Hepatocyte (in vitro differentiated cells): ENCODE data around the gene KCNJ5.

Source experiments
- EZH2phosphoT487 ChIP-seq: fragments of 200-600 bp; sonication (generic); IDR thresholded peaks from one replicate; pipeline ENCODE4 v1.6.1; 2018; ENCODE audit warnings: antibody characterized with exemption, mild to moderate bottlenecking, low read depth, moderate library complexity; ENCODE audit not compliant: unreplicated experiment, severe bottlenecking
- TF ChIP-seq, protein P1 (sequence below): fragments of 200-600 bp; sonication (generic); IDR thresholded peaks from 2 replicates; pipeline ENCODE4 v1.5.1; 2016; ENCODE audit warnings: antibody characterized with exemption, mild to moderate bottlenecking; ENCODE audit not compliant: poor library complexity

DNA sequence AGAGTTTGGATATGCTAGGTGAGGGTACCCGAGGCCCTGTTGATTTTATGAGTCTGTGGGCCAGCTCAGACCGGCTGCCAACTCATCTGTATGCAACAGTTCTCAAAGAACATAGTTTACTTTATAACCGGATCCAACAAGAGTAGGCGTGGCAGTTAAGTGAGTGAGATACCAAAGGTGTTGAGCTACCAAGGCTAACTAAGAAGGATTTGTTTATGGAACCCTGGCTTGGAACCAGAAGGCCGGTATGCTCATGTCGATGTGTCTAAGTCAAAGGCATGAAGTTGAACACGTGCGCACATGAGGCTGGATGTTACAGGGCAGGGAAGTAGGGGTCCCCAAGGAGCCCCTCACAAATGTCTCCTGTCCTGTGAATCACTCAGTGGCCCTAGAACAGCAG is 23.9 kb upstream of the KCNJ5 start, which contains the start of gene KCNJ1:
- TF ChIP-seq, protein P1, sequence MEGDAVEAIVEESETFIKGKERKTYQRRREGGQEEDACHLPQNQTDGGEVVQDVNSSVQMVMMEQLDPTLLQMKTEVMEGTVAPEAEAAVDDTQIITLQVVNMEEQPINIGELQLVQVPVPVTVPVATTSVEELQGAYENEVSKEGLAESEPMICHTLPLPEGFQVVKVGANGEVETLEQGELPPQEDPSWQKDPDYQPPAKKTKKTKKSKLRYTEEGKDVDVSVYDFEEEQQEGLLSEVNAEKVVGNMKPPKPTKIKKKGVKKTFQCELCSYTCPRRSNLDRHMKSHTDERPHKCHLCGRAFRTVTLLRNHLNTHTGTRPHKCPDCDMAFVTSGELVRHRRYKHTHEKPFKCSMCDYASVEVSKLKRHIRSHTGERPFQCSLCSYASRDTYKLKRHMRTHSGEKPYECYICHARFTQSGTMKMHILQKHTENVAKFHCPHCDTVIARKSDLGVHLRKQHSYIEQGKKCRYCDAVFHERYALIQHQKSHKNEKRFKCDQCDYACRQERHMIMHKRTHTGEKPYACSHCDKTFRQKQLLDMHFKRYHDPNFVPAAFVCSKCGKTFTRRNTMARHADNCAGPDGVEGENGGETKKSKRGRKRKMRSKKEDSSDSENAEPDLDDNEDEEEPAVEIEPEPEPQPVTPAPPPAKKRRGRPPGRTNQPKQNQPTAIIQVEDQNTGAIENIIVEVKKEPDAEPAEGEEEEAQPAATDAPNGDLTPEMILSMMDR, result no peak
- TF ChIP-seq EZH2phosphoT487, result no peak
